NCI-H2196 (cell line): ENCODE results near the gene PRXL2A.
"Not testable (repeated sequence)": the region's sequence is repeated elsewhere in the genome, so short reads cannot be mapped to it uniquely, and the experiment has no call there.

ENCODE experiments used
- DNase-seq: peaks from one replicate; lab custom pipeline; 2025; ENCODE audit not compliant: unreplicated experiment; lab: John Stamatoyannopoulos, UW

PRXL2A gene

GRCh38 chr10:80410578-80411145, 2.3 kb downstream of the PRXL2A start:
- no peak for DNase-seq

GRCh38 chr10:80411267-80411668, 2.9 kb downstream of the PRXL2A start:
- DNase-seq = no peak

- no peak for DNase-seq
Observed at GRCh38 chr10:80411681-80412220, 3.4 kb downstream of the PRXL2A start.

- no peak for DNase-seq
Observed at GRCh38 chr10:80412486-80412885, 4.1 kb downstream of the PRXL2A start.

- no peak for DNase-seq
Observed at GRCh38 chr10:80413271-80413996, 5.1 kb downstream of the PRXL2A start.

GRCh38 chr10:80414142-80414895, 6.0 kb downstream of the PRXL2A start:
- DNase-seq = no peak

- DNase-seq = no peak
Observed at GRCh38 chr10:80415734-80416478, 7.6 kb downstream of the PRXL2A start.

- DNase-seq = no peak
Observed at GRCh38 chr10:80416479-80417098, 8.2 kb downstream of the PRXL2A start.

GRCh38 chr10:80417256-80417655, 8.9 kb downstream of the PRXL2A start:
- DNase-seq = not testable (repeated sequence)

- no peak for DNase-seq
Observed at GRCh38 chr10:80421050-80421706, 12.8 kb downstream of the PRXL2A start.

- DNase-seq = no peak
Observed at GRCh38 chr10:80421707-80422536, 13.6 kb downstream of the PRXL2A start.

- no peak for DNase-seq
Observed at GRCh38 chr10:80425901-80426300, 17.6 kb downstream of the PRXL2A start.

GRCh38 chr10:80427541-80427940, 19.2 kb downstream of the PRXL2A start:
- DNase-seq = no peak

- no peak for DNase-seq
Observed at GRCh38 chr10:80429521-80429973, 21.2 kb downstream of the PRXL2A start.

GRCh38 chr10:80433134-80433533, 24.8 kb downstream of the PRXL2A start:
- DNase-seq = no peak

GRCh38 chr10:80436446-80437098, 28.2 kb downstream of the PRXL2A start:
- DNase-seq = no peak

- no peak for DNase-seq
Observed at GRCh38 chr10:80437227-80437626, 28.9 kb downstream of the PRXL2A start.

- DNase-seq = no peak
Observed at GRCh38 chr10:80441831-80442230, 33.5 kb downstream of the PRXL2A start.

GRCh38 chr10:80442879-80443278, 34.5 kb downstream of the PRXL2A start:
- DNase-seq = no peak
